ENCODE data around the gene SHC4. TPM values are rescaled to one million over a fixed set of nuclear protein-coding genes. Genes with fewer than 3 reads are reported as not detected.
"Not testable (repeated sequence)": the region's sequence is repeated elsewhere in the genome, so short reads cannot be mapped to it uniquely, and the experiment has no call there.

SHC4 gene
- 1 to 10 TPM; 1.8 to 3.1 (median 3.0) TPM for polyA plus RNA-seq (ENCODE audit: insufficient read length in 3 of 3)

GRCh38 chr15:48963524-48964113 lies at the start of gene SHC4:
SHC4 (minus strand) TSS chr15:48963919; CDS start chr15:48963015, 904 bp downstream.
- peak; percentile 63 to 69 (median 65) for DNase-seq (ENCODE audit: low read depth in 3 of 3, low spot score in 2 of 3)

DNA sequence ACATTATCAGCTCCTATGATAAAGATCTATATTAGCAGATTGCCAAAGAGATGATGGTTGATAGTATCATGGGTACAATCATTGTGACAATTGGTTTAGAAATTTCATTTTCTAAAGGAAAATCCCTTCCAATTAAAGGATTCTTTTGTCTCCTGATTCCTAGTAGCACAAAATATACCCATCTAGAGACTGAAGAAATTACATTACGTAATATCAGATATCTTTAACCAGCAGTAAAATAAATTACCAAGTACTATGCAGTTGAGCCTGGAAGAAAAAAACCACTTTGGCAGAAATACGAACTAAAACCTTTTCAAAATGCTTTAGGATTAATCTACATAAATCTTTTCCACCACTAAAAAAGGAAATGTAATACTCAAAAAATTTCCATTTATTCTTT lies 35.6 kb upstream of the SHC4 start:
- DNase-seq (ENCODE audit: low read depth in 3 of 3, low spot score in 2 of 3): no peak

DNA sequence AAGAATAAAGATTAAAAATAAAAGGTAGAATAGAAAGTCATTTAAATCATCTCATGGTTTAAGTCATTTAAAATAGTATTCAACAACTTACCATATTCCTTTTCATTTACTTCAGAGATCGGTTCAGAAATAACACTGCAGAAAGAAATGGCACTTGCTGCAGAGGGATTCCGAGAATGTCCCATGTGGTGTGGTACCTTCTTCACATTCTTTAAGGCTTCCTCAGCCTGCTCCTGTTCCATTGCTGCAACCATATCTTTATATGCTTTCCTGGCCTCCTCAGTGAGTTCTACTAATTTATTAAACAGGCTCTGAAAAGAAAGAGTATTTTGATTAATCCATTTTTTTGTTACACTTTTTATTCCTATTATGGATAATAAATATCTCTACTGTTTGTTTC lies 32.6 kb upstream of the SHC4 start:
- no peak for DNase-seq (ENCODE audit: low read depth in 3 of 3, low spot score in 2 of 3)

DNA sequence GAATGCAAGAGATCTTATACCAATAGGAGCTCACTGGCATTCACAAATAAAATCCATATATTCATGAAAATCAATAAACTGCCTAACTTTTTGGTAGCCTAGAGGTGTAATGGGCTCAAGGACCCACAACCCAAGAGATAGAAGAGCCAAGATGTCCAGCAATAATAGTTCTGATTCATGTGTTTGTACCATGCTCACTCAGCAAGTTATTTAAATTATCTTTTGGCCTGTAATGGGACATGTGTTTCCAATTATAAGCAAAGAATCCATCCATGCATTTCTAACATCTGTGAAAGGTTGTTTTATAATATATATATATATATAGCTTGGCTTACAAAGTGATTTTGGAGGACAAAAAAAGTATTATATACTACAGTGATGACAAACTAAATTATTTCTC lies 29.7 kb upstream of the SHC4 start:
- no peak for DNase-seq (ENCODE audit: low read depth in 3 of 3, low spot score in 2 of 3)

GRCh38 chr15:48992545-48992944 lies 28.8 kb upstream of the SHC4 start:
- no peak for DNase-seq (ENCODE audit: low read depth in 3 of 3, low spot score in 2 of 3)

- no peak for DNase-seq (ENCODE audit: low read depth in 3 of 3, low spot score in 2 of 3)
Measured at GRCh38 chr15:48992096-48992495, 28.4 kb upstream of the SHC4 start.

DNA sequence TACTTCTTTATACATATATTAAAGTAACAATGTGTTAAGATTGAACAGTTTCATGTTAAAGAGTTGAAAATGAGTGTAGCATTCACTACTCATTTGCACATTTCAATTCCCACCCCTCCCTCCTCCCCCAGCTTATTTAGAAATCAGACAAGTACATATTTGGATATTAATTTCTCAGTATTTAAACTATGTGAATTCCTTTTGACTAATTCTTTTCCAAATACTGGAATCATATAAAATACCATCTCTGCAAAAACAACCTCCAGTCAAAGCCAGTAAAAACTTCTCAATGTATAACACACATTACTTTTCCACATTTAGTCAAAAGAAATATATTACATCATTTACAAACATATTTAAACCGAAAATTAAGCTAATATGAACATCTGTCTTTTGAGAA lies 25.5 kb upstream of the SHC4 start:
- DNase-seq (ENCODE audit: low read depth in 3 of 3, low spot score in 2 of 3): no peak

DNA sequence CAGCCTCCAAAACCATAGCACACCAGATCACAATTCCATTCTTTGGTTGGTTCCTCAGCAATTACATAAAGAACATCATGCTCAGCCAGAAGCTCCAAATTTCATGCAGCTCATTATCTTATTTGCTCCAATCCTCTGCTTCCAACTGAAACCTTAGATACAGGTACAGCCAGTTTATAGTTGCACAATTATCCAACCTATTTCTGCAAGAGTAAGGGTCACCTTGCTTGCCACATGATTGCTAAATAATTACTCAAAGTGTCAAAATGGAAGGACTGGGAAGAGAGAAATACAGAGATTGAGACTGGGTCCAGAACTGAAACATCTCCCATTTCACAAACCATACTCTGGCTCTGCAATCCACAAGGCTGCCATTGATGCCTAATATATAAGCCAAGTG lies 23.4 kb upstream of the SHC4 start:
- no peak for DNase-seq (ENCODE audit: low read depth in 3 of 3, low spot score in 2 of 3)

DNA sequence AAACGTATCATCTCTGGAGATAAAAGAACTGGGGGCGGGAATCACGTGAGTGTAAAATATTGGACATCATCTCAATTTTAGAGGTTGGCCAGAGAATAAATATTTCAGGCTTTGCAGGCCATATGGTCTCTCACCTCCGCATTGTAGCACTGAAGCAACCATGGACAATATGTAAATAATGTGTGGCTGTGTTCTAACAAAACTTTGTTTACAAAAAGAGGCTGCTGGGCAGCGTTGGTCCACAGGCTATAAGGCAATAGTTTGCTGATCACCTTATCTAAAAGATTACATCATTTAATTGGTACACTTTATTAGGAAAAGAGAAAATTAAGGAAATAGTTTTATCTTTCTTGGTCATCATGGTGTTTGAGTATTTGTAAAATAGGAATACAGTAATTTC lies 22.5 kb upstream of the SHC4 start:
- no peak for DNase-seq (ENCODE audit: low read depth in 3 of 3, low spot score in 2 of 3)

- DNase-seq (ENCODE audit: low read depth in 3 of 3, low spot score in 2 of 3): no peak
Measured at GRCh38 chr15:48985516-48985915, 21.8 kb upstream of the SHC4 start.

DNA sequence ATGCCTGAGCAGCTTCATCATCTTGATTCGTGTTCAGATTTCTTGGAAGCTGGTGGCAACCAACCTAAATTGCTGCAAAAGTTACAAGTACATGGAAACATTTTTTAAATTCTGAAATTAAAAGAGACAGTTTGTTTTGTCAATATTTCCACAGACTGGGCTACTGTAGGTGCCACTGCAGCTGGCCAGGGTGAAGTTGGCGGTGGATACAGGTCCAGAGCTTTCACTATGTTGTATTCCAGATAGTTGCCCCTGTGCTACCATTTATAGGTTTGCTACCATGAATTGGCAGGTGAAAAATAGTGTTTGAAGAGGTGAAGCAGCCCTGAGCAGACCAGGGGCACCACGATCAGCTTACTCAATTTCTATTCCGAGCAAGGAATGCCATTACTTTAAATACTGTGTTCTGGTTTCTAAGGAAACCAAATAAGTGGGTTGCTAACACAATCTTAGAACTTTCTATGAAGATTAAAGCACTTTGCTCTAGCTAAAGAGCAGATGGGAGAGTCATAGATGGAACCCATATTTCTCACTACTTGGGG lies 21.2 kb upstream of the SHC4 start:
- DNase-seq (ENCODE audit: low read depth in 3 of 3, low spot score in 2 of 3): no peak

- no peak for DNase-seq (ENCODE audit: low read depth in 3 of 3, low spot score in 2 of 3)
Measured at GRCh38 chr15:48984021-48984710, 20.4 kb upstream of the SHC4 start.

DNA sequence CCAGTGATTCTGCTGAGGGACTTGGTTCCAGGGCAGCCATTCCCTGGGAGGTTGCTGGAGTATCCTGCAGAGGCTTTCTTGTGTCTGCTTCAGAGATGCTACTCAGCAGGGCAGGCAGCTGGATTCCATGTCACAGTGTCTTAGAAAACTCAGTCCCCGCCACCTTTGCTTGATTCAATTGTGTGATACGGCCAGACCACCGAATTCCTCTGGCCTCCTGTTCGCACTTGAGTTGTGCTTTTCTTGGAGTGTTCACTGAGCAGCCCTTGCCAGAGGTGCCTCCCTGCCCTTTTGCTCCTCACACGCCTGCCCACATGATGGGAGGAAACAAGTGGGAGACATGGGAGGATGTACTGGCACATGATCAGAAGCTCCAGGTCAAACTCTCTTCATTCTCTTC lies 19.6 kb upstream of the SHC4 start:
- DNase-seq (ENCODE audit: low read depth in 3 of 3, low spot score in 2 of 3): no peak

DNA sequence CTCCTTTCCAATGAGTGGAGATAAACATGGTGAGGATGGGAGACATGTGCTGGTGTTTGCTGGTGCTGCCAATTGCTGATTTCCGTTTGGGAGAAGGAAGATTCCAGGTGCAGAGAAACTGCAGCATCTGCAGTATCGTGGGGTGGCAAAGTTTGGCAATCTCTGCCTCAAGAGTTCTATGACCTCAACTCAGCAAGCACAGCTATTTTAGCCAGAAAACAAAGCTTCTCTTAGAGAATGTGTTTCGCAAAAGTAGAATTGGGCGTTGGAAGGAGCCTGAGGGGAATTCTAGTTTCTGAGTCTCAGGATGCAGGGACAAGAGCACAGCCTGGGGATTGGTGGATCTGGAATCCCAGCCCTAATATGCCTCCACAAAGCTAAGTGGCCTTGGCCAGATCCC lies 18.2 kb upstream of the SHC4 start:
- DNase-seq (ENCODE audit: low read depth in 3 of 3, low spot score in 2 of 3): no peak

DNA sequence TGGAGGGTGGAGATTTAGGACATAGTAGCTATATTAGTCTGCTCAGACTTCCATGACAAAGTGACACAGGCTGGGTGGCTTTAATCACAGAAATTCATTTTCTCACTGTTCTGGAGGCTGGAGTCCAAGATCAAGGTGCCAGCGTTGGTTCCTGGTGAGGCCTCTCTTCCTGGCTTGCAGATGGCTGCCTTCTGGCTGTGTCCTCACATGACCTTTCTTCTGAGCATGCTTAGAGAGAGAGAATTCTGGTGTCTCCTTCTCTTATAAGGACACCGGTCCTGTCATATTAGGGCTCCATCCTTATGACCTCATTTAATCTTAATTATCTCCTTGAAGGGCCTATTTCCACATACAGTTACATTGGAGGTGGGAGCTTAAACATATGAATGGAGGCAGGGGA lies 14.9 kb upstream of the SHC4 start:
- DNase-seq (ENCODE audit: low read depth in 3 of 3, low spot score in 2 of 3): no peak

DNA sequence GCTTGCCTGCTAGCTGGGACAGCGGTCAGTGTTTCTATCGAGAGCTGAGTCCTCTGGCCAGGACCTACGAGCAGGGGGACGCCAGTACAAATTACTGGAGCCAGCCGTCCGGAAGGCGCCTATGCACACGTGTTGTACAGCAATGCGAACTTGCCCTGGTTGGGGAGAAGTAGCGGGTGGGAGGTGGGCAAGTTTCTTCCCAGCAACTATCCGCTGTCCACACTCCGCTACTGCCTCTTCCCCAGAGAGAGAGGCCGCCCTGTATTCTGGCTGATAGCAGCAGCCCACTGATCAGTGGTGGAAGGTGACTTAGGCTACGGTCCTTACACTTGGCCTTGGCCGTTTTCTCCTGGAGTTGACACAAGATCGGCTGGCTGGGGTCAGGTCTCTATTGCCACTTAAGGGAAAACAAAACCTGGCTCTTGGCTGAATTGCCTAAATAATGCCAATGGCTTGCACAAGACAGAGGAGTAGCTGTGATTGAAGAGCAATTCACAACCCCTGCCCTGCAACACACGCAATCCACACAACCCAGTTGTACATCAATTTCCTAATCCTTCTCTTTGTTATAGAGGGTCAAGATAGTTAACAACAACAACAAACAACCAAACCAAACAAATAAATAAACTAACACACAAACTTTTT lies 12.8 kb upstream of the SHC4 start:
- DNase-seq (ENCODE audit: low read depth in 3 of 3, low spot score in 2 of 3): no peak

DNA sequence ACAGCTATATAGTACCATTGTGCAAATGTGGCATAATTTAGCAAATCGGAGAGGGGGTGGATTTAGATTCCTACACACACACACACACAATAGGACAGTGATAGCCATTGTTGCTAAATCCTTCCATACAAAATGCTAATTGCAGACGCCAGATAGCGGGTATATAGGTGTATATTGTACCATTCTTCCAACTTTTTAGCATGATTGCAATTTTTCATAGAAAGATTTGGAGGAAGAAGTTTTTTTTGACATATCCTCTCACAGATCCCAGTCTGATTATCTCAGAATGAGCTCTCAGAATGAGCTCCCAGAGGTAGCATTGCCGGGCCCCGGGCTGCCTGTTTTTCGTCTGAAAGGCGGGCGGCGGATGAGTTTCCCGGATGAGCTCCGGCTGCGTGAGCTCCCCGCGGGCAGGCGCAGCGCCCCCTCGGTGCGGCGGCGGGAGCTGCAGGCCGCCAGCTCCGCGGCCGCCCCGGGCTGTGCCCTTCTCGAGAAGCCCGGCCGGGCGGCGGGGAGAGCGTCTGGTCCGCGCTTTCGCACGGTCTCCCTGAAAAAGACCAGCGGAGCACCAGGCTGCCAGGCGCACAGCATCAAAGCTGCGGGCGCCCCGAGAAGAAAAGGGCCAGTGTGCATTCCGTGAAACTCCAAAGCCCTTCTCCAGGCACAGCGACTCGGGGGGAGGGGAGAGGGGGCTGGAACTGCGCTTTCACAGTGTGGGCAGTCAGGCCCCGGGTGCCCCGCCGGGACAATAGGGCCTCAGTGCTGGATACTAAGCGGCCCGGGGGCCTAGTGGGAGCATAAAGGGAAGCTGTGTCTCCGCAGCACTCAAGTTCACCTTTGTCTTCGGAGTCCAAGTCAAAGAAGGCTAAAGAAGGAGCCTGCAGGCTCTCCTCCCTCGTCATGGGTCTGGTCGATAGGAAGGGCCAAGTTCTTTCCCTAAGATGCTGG lies 12.0 kb upstream of the SHC4 start:
- DNase-seq (ENCODE audit: low read depth in 3 of 3, low spot score in 2 of 3): peak; percentile 41 to 71 (median 70)

DNA sequence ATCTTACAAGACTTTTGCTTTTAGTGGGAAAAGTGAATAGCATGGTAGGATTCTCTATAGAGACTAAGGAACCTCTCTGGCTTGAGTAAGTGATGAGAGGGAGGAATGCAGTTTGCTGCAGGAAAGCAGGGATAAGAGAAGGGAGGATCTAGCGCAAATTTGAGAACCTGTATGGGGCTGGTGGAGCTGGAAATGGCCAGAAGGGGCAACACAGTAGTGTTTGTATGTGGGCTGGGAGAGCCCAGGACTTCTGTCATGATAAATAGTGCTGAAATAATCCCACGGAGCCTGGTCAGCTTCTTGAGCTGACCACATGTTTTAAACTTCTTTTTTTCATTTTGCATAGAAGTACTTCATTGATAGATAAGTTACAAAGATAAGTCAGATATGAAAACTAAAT lies 11.2 kb upstream of the SHC4 start:
- DNase-seq (ENCODE audit: low read depth in 3 of 3, low spot score in 2 of 3): no peak

DNA sequence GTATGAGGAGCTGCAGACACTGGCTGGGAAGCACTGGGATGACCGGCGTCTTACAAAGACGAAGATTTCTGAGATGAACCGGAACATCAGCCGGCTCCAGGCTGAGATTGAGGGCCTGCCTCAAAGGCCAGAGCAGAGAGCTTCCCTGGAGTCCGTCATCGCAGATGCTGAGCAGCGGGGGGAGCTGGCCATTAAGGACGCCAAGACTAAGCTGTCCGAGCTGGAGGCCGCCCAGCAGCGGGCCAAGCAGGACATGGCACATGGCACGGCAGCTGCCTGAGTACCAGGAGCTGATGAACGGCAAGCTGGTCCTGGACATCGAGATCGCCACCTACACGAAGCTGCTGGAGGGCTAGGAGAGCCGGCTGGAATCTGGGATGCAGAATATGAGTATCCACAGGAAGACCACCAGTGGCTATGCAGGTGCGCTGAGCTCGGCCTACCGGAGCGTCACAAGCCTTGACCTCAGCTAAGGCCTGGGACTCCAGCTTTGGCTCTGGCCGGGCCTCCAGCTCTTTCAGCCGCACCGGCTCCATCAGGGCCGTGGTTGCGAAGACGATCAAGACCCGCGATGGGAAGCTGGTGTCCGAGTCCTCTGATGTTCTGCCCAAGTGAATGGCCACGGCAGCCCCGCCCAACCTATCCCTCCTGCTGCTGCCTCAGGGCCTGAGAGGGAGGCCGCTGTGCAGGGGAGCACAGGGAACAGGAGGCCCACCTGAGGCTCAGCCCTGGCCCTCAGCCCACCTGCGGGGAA lies 9.2 kb upstream of the SHC4 start:
- no peak for DNase-seq (ENCODE audit: low read depth in 3 of 3, low spot score in 2 of 3)

- DNase-seq (ENCODE audit: low read depth in 3 of 3, low spot score in 2 of 3): not testable (repeated sequence)
Measured at GRCh38 chr15:48970926-48971325, 7.2 kb upstream of the SHC4 start.

All from right renal cortex interstitium (tissue), 3 donors.